Measurements from ENCODE around the gene AP2A2.

GRCh38 chr11:945986-946385 lies 20.3 kb downstream of the AP2A2 start:
- no peak for TF ChIP-seq CTCF (IDR thresholded peaks at IDR 0.05)
- TF ChIP-seq POLR2AphosphoS5 (IDR thresholded peaks at IDR 0.05; ENCODE audit: low read depth, low read length) = no peak
- no peak for TF ChIP-seq REST (IDR thresholded peaks at IDR 0.05; ENCODE audit: insufficient read depth in 1 of 2, low read depth in 2 of 2, low read length in 1 of 2)
- TF ChIP-seq SIN3A (IDR thresholded peaks at IDR 0.05; ENCODE audit: borderline replicate concordance, insufficient read depth, low read depth, low read length) = no peak
